Caco-2 (cell line): Measurements from ENCODE around the gene RNF133. TPM values are rescaled to one million over a fixed set of nuclear protein-coding genes. Genes with fewer than 3 reads are reported as not detected.

Experiments used
- BruUV-seq: library from RNA; stranded (reverse); fragments of 400-500 nt; replicated peaks from 2 replicates; lab custom pipeline; 2021; lab: Mats Ljungman, UMichigan
- CTCF ChIA-PET: fragments of 300-600 bp; sonication (Branson Sonifier 250); formaldehyde crosslinking; loops from one replicate; lab custom pipeline; 2022; ENCODE audit warnings: antibody characterized with exemption; lab: Charles Lee
- POLR2A ChIA-PET: fragments of 300-600 bp; sonication (Branson Sonifier 250); formaldehyde crosslinking; loops from one replicate; lab custom pipeline; 2022; ENCODE audit warnings: antibody characterized with exemption; lab: Charles Lee
- DNase-seq, 2 experiments: peaks; one replicate each; pipeline versions ENCODE4 v3.0.0 to v3.0.0-alpha.2; 2020 to 2022
- H3K27me3 ChIP-seq: replicated peaks from 2 replicates; pipeline ENCODE4 v1.6.0; 2011; ENCODE audit warnings: low read length; ENCODE audit not compliant: control insufficient read depth, insufficient read depth
- H3K36me3 ChIP-seq: 2 replicates; pipeline ENCODE4 v1.5.1; 2011; ENCODE audit warnings: low read length; ENCODE audit not compliant: control insufficient read depth, insufficient read depth
- H3K4me1 ChIP-seq: fragments of 250-450 bp; sonication (Bioruptor Pico); 2 replicates; pipeline ENCODE4 v1.5.1; 2020; ENCODE audit warnings: mild to moderate bottlenecking
- H3K4me3 ChIP-seq: 2 replicates; pipeline ENCODE4 v1.5.1; 2011; ENCODE audit warnings: low read depth, mild to moderate bottlenecking, control low read depth, low read length
- H3K9me3 ChIP-seq: fragments of 250-450 bp; sonication (Bioruptor Pico); 2 replicates; pipeline ENCODE4 v1.5.1; 2020; ENCODE audit warnings: mild to moderate bottlenecking, moderate library complexity
- H3K27ac Mint-ChIP-seq: one replicate; pipeline ENCODE4 v1.8.0; 2022; ENCODE audit warnings: mixed read lengths; ENCODE audit not compliant: unreplicated experiment
- H3K27me3 Mint-ChIP-seq: one replicate; pipeline ENCODE4 v1.8.0; 2022; ENCODE audit warnings: mixed read lengths; ENCODE audit not compliant: insufficient read depth, unreplicated experiment
- H3K36me3 Mint-ChIP-seq: one replicate; pipeline ENCODE4 v1.8.0; 2022; ENCODE audit warnings: mild to moderate bottlenecking, mixed read lengths; ENCODE audit not compliant: insufficient read depth, unreplicated experiment
- H3K4me1 Mint-ChIP-seq: one replicate; pipeline ENCODE4 v1.8.0; 2022; ENCODE audit warnings: low read depth, mixed read lengths; ENCODE audit not compliant: unreplicated experiment
- H3K4me3 Mint-ChIP-seq: one replicate; pipeline ENCODE4 v1.8.0; 2022; ENCODE audit warnings: mild to moderate bottlenecking, moderate library complexity, mixed read lengths; ENCODE audit not compliant: unreplicated experiment
- H3K9me3 Mint-ChIP-seq: one replicate; pipeline ENCODE4 v1.8.0; 2022; ENCODE audit warnings: mixed read lengths; ENCODE audit not compliant: unreplicated experiment
- intact Hi-C: fragments of 100-400 bp; cut with micrococcal nuclease; formaldehyde crosslinking; loops from one replicate; pipeline ENCODE4 v1.10.0; 2022; ENCODE audit not compliant: unreplicated experiment
- total RNA-seq: library from RNA; stranded (reverse); gene quantifications from 2 replicates; pipeline ENCODE4 v1.2.3, GENCODE V29; 2022
- TF ChIP-seq, protein P1 (sequence below), 2 experiments: fragments of 200-600 bp in 1 of 2; IDR thresholded peaks; 1 replicate in 1 of 2; 2 replicates in 1 of 2; pipeline versions ENCODE4 v1.5.1 to v1.8.0; 2011 to 2022; ENCODE audit warnings: antibody characterized with exemption in 1 of 2, control low read depth in 1 of 2, inconsistent platforms in 1 of 2, low read depth in 1 of 2, low read length in 1 of 2, mild to moderate bottlenecking in 1 of 2, moderate library complexity in 1 of 2; ENCODE audit not compliant: insufficient read depth in 1 of 2, severe bottlenecking in 1 of 2, unreplicated experiment in 1 of 2

Gene RNF133
- total RNA-seq, 1 experiment from 2014 or later, result not detected

DNA sequence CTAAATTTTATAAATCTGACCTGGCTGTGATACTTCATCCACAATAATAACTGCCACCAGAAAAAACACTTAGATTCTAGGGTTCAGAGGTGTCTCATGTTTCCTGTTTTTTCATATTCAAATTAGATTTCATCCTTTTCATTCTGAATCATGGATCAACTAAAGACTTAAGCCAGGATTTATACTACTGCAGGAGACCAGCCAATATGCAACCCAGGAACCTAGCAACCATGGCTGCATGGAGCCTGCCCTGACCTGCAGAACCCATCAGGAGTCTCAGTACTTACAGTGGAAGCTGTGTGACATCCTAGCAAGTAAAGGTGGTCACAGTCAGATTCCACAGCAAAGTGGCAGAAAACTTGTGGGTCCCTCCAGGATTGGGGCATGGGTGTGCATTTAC, 44.3 kb upstream of the RNF133 start:
- Histone ChIP-seq H3K4me1 (no peaks in the 10 kb centered on the region), H3K36me3 (no peaks in the 10 kb centered on the region), H3K27me3 (no peaks in the 10 kb centered on the region), H3K4me3 (no peak overlapping the region), H3K9me3 (no peaks in the 10 kb centered on the region; the same call in 1 of the 2 replicates)
- POLR2A ChIA-PET, result no interaction called here
- no peaks in the 10 kb centered on the region for H3K27me3 Mint-ChIP-seq
- no peak for DNase-seq
- H3K36me3 Mint-ChIP-seq, result no peaks in the 10 kb centered on the region
- no TSS peak for BruUV-seq
- intact Hi-C loops, result no loop called here
- H3K4me1 Mint-ChIP-seq, result no peaks in the 10 kb centered on the region
- TF ChIP-seq, protein P1, sequence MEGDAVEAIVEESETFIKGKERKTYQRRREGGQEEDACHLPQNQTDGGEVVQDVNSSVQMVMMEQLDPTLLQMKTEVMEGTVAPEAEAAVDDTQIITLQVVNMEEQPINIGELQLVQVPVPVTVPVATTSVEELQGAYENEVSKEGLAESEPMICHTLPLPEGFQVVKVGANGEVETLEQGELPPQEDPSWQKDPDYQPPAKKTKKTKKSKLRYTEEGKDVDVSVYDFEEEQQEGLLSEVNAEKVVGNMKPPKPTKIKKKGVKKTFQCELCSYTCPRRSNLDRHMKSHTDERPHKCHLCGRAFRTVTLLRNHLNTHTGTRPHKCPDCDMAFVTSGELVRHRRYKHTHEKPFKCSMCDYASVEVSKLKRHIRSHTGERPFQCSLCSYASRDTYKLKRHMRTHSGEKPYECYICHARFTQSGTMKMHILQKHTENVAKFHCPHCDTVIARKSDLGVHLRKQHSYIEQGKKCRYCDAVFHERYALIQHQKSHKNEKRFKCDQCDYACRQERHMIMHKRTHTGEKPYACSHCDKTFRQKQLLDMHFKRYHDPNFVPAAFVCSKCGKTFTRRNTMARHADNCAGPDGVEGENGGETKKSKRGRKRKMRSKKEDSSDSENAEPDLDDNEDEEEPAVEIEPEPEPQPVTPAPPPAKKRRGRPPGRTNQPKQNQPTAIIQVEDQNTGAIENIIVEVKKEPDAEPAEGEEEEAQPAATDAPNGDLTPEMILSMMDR (IDR thresholded peaks at IDR 0.05; ENCODE audit: insufficient read depth in 1 of 2, low read depth in 1 of 2, low read length in 1 of 2, severe bottlenecking in 1 of 2, unreplicated experiment in 1 of 2), result no peak
- H3K4me3 Mint-ChIP-seq, result no peak overlapping the region
- no peak overlapping the region for H3K27ac Mint-ChIP-seq
- CTCF ChIA-PET, result no interaction called here
- H3K9me3 Mint-ChIP-seq, result no peaks in the 10 kb centered on the region

- H3K36me3 ChIP-seq, result no peaks in the 10 kb centered on the region
- Mint-ChIP-seq H3K4me1 (no peaks in the 10 kb centered on the region), H3K27ac (no peak overlapping the region), H3K27me3 (no peaks in the 10 kb centered on the region), H3K36me3 (no peaks in the 10 kb centered on the region), H3K9me3 (no peaks in the 10 kb centered on the region), H3K4me3 (no peak overlapping the region)
- TF ChIP-seq, protein P1 (IDR thresholded peaks at IDR 0.05; ENCODE audit: insufficient read depth in 1 of 2, low read depth in 1 of 2, low read length in 1 of 2, severe bottlenecking in 1 of 2, unreplicated experiment in 1 of 2), result no peak
- no peaks in the 10 kb centered on the region for H3K27me3 ChIP-seq
- H3K9me3 ChIP-seq, result no peaks in the 10 kb centered on the region; the same call in 1 of the 2 replicates
- H3K4me3 ChIP-seq, result no peak overlapping the region
- no peaks in the 10 kb centered on the region for H3K4me1 ChIP-seq
- intact Hi-C loops, result no loop called here
- no peak for DNase-seq
- POLR2A ChIA-PET, result interaction anchor here (0.6 kb wide), 1 partner anchor 500 kb away, joined by 3 read pairs; no protein-coding TSS in a partner anchor
- BruUV-seq, result no TSS peak
- CTCF ChIA-PET, result no interaction called here
These were observed 40.0 kb upstream of the RNF133 start for GRCh38 chr7:122738947-122739346.

DNA sequence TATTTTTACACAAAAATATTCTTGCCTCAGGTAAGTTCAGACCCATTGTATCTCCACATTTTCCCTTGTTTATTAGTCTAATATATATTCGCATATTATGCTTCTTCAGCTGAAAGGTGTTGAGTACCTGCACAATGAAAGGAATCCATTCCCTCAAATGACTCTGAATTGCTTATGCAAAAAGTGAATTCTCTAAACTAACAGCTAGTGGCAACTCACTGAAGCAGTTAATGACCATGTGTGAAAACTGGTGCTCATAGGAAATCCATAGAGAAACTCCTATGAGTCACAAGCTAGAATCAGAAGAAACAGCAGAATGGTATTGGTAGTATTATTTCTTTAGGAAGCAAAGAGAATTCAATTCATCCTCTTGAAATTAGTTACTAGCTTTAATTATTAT, 37.3 kb upstream of the RNF133 start:
- TF ChIP-seq, protein P1 (IDR thresholded peaks at IDR 0.05; ENCODE audit: insufficient read depth in 1 of 2, low read depth in 1 of 2, low read length in 1 of 2, severe bottlenecking in 1 of 2, unreplicated experiment in 1 of 2), result no peak
- intact Hi-C loops, result no loop called here
- POLR2A ChIA-PET, result no interaction called here
- H3K9me3 Mint-ChIP-seq, result no peaks in the 10 kb centered on the region
- H3K4me1 ChIP-seq, result no peaks in the 10 kb centered on the region
- no peaks in the 10 kb centered on the region for H3K27me3 Mint-ChIP-seq
- CTCF ChIA-PET, result interaction anchor here (0.6 kb wide), 1 partner anchor 149 kb away, joined by 3 read pairs; no protein-coding TSS in a partner anchor
- H3K36me3 Mint-ChIP-seq, result no peaks in the 10 kb centered on the region
- no TSS peak for BruUV-seq
- no peaks in the 10 kb centered on the region for H3K36me3 ChIP-seq
- H3K4me3 ChIP-seq, result no peak overlapping the region
- no peak for DNase-seq
- no peak overlapping the region for H3K4me3 Mint-ChIP-seq
- H3K27me3 ChIP-seq, result no peaks in the 10 kb centered on the region
- H3K9me3 ChIP-seq, result no peaks in the 10 kb centered on the region; the same call in 1 of the 2 replicates
- no peaks in the 10 kb centered on the region for H3K4me1 Mint-ChIP-seq
- no peak overlapping the region for H3K27ac Mint-ChIP-seq
